HCT116 (cell line): ENCODE data around the gene PLA2G2F. TPM values are rescaled to one million over a fixed set of nuclear protein-coding genes. Genes with fewer than 3 reads are reported as not detected.

ENCODE experiments used
- ATAC-seq: fragments of 200-7000 bp; cut with Tn5 transposase; 2 replicates; pipeline ENCODE4 v1.9.1; 2020; ENCODE audit warnings: mild to moderate bottlenecking, moderate library complexity
- BruUV-seq: library from RNA; stranded (reverse); fragments of 400-500 nt; replicated peaks from 2 replicates; lab custom pipeline; 2021; lab: Mats Ljungman, UMichigan
- CTCF ChIA-PET: fragments of 300-600 bp; sonication (Branson Sonifier 250); formaldehyde crosslinking; loops from one replicate; lab custom pipeline; 2021; ENCODE audit warnings: antibody characterized with exemption; lab: Charles Lee
- POLR2A ChIA-PET: fragments of 300-600, 350-600 bp; sonication (Branson Sonifier 250); formaldehyde crosslinking; loops from one replicate; lab custom pipeline; 2021; ENCODE audit warnings: antibody characterized with exemption; lab: Charles Lee
- RAD21 ChIA-PET, 2 experiments: fragments of 300-600 bp; sonication (Branson Sonifier 250); formaldehyde crosslinking; loops; one replicate each; lab custom pipeline; 2023; ENCODE audit warnings: low total read pairs in 2 of 2; ENCODE audit not compliant: uncharacterized antibody in 2 of 2, unreplicated experiment in 2 of 2, low non-redundant PET in 1 of 2; lab: Charles Lee
- DNase-seq: peaks from one replicate; pipeline ENCODE4 v3.0.0-alpha.2; 2010; ENCODE audit warnings: low read depth, low spot score
- H2AFZ ChIP-seq: fragments of 200-600 bp; shearing (Covaris generic), sonication (generic); 2 replicates; pipeline ENCODE4 v1.6.1; 2017; ENCODE audit warnings: low read depth, mixed run types, mixed read lengths, antibody characterized with exemption, low read length; ENCODE audit not compliant: poor library complexity, severe bottlenecking
- H3K27ac ChIP-seq: 2 replicates; pipeline ENCODE4 v1.5.1; 2012; ENCODE audit warnings: low read depth, low read length
- H3K27me3 ChIP-seq: fragments of 200-600 bp; sonication (generic); 2 replicates; pipeline ENCODE4 v1.6.1; 2016; ENCODE audit warnings: mixed run types, low read length, mixed read lengths; ENCODE audit not compliant: insufficient read depth
- H3K36me3 ChIP-seq, 2 experiments: fragments of 200-500 bp in 1 of 2; fragments of 200-600 bp in 1 of 2; sonication (Bioruptor generic) in 1 of 2; sonication (generic) in 1 of 2; 2 replicates each; pipeline versions ENCODE4 v1.5.1 to v1.6.1; 2014 to 2016; ENCODE audit warnings: low read length in 2 of 2, inconsistent platforms in 1 of 2, mixed read lengths in 1 of 2, mixed run types in 1 of 2; ENCODE audit not compliant: insufficient read depth in 2 of 2, control insufficient read depth in 1 of 2
- H3K4me1 ChIP-seq, 2 experiments: fragments of 200-600 bp in 1 of 2; sonication (generic) in 1 of 2; 2 replicates each; pipeline versions ENCODE4 v1.5.1 to v1.6.1; 2012 to 2017; ENCODE audit warnings: low read length in 2 of 2, inconsistent platforms in 1 of 2, mild to moderate bottlenecking in 1 of 2, mixed read lengths in 1 of 2, mixed run types in 1 of 2, moderate library complexity in 1 of 2; ENCODE audit not compliant: insufficient read depth in 2 of 2, control insufficient read depth in 1 of 2
- H3K4me2 ChIP-seq: fragments of 200-600 bp; sonication (generic); 2 replicates; pipeline ENCODE4 v1.6.1; 2017; ENCODE audit warnings: mixed run types, low read length, mixed read lengths
- H3K4me3 ChIP-seq, 2 experiments: fragments of 200-600 bp in 1 of 2; sonication (generic) in 1 of 2; replicated peaks in 1 of 2; 2 replicates each; pipeline ENCODE4 v1.5.1; 2011 to 2016; ENCODE audit warnings: low read length in 2 of 2, control low read depth in 1 of 2, low read depth in 1 of 2, mild to moderate bottlenecking in 1 of 2, mixed read lengths in 1 of 2, mixed run types in 1 of 2
- H3K79me2 ChIP-seq: fragments of 200-600 bp; sonication (generic); 2 replicates; pipeline ENCODE4 v1.6.1; 2017; ENCODE audit warnings: mild to moderate bottlenecking, mixed run types, low read length, moderate library complexity, mixed read lengths; ENCODE audit not compliant: insufficient read depth
- H3K9ac ChIP-seq: fragments of 200-600 bp; sonication (generic); 2 replicates; pipeline ENCODE4 v1.6.1; 2016; ENCODE audit warnings: low read length, mixed read lengths
- H3K9me2 ChIP-seq: fragments of 200-600 bp; sonication (generic), shearing (Covaris generic); 2 replicates; pipeline ENCODE4 v1.6.1; 2017; ENCODE audit warnings: mixed run types, mild to moderate bottlenecking, moderate library complexity; ENCODE audit not compliant: insufficient read depth
- H3K9me3 ChIP-seq, 2 experiments: fragments of 200-500 bp in 1 of 2; fragments of 200-600 bp in 1 of 2; sonication (Bioruptor generic) in 1 of 2; sonication (generic) in 1 of 2; 2 replicates each; pipeline ENCODE4 v1.6.1; 2014 to 2017; ENCODE audit warnings: low read length in 2 of 2, mixed read lengths in 2 of 2, inconsistent platforms in 1 of 2, low read depth in 1 of 2, mild to moderate bottlenecking in 1 of 2, mixed run types in 1 of 2, moderate library complexity in 1 of 2; ENCODE audit not compliant: control insufficient read depth in 1 of 2, insufficient read depth in 1 of 2
- H4K20me1 ChIP-seq: fragments of 200-600 bp; sonication (generic), shearing (Covaris generic); 2 replicates; pipeline ENCODE4 v1.6.1; 2017; ENCODE audit warnings: mixed run types, mild to moderate bottlenecking, moderate library complexity; ENCODE audit not compliant: insufficient read depth
- CTCF ChIP-seq, 3 experiments: fragments of 200-600 bp in 1 of 3; sonication (generic) in 1 of 3; IDR thresholded peaks in 2 of 3; conservative IDR thresholded peaks in 1 of 3; 2 replicates each; pipeline ENCODE4 v1.5.1; 2012 to 2017; ENCODE audit warnings: low read depth in 2 of 3, low read length in 2 of 3, antibody characterized with exemption in 1 of 3, borderline replicate concordance in 1 of 3, control low read depth in 1 of 3, mild to moderate bottlenecking in 1 of 3, mixed read lengths in 1 of 3, mixed run types in 1 of 3, moderate library complexity in 1 of 3; ENCODE audit not compliant: insufficient read depth in 1 of 3
- RAD21 ChIP-seq: IDR thresholded peaks from 2 replicates; pipeline ENCODE4 v1.6.1; 2012; ENCODE audit warnings: low read depth, mild to moderate bottlenecking
- TCF7L2 ChIP-seq: IDR thresholded peaks from 2 replicates; pipeline ENCODE4 v1.7.0; 2011; ENCODE audit warnings: borderline replicate concordance, inconsistent platforms; ENCODE audit not compliant: insufficient read depth, insufficient read length; ENCODE audit errors: extremely low read depth
- YY1 ChIP-seq: IDR thresholded peaks from 2 replicates; pipeline ENCODE4 v1.6.1; 2011; ENCODE audit warnings: low read length, low read depth, moderate library complexity, mild to moderate bottlenecking; ENCODE audit not compliant: insufficient replicate concordance; ENCODE audit errors: extremely low read depth
- ZNF274 ChIP-seq: fragments of 200-500 bp; sonication (Bioruptor generic); IDR thresholded peaks from 2 replicates; pipeline ENCODE4 v1.6.1; 2014; ENCODE audit warnings: mild to moderate bottlenecking, low read depth, low read length, inconsistent platforms
- intact Hi-C: fragments of 100-400 bp; cut with micrococcal nuclease; formaldehyde crosslinking; loops from 2 replicates; pipeline ENCODE4 v1.10.0; 2022
- total RNA-seq: library from RNA; stranded (reverse); gene quantifications from one replicate; pipeline ENCODE4 v1.2.1, GENCODE V29; 2021; ENCODE audit not compliant: unreplicated experiment

Gene PLA2G2F
- total RNA-seq, 1 experiment from 2014 or later = 0.12 TPM

GRCh38 chr1:20151906-20152598 lies 12.9 kb downstream of the PLA2G2F start:
- CTCF ChIA-PET = interaction anchor here (0.7 to 3.5 kb wide), 10 partner anchors 51 to 490 kb away, joined by 3 to 20 read pairs (median 5); partner anchors contain the start of gene OTUD3
- H3K4me1 ChIP-seq = peaks cover 0 to 5% of the 10 kb centered on the region in 2 experiments; a peak in 2 of 4 replicates
- no peak overlapping the region for H3K9ac ChIP-seq
- RAD21 ChIA-PET = interaction anchor here (0.7 to 1.5 kb wide), 5 partner anchors 51 to 234 kb away, joined by 3 to 6 read pairs (median 5); no protein-coding TSS in a partner anchor
- no peaks in the 10 kb centered on the region for H3K27me3 ChIP-seq
- intact Hi-C loops = loop anchor here (1.0 to 5.0 kb wide), 4 partner anchors 51 to 490 kb away; partner anchors contain the start of gene HTR6
- no peak overlapping the region for H3K27ac ChIP-seq
- POLR2A ChIA-PET = interaction anchor here (0.8 to 0.9 kb wide), 2 partner anchors 230 to 235 kb away, joined by 3 to 6 read pairs; no protein-coding TSS in a partner anchor
- H3K4me2 ChIP-seq = peak overlapping the region; percentile 52
- H3K9me2 ChIP-seq = no peaks in the 10 kb centered on the region
- no peaks in the 10 kb centered on the region for H3K9me3 ChIP-seq
- DNase-seq = peak; percentile 26
- no peaks in the 10 kb centered on the region for H4K20me1 ChIP-seq
- TF ChIP-seq RAD21 (peak; percentile 99), ZNF274 (no peak), TCF7L2 (no peak), YY1 (peak; percentile 61), CTCF (IDR thresholded peaks at IDR 0.05 in 2 of 3, conservative IDR thresholded peaks at IDR 0.05 in 1 of 3; ENCODE audit: borderline replicate concordance in 1 of 3, insufficient read depth in 1 of 3, low read depth in 2 of 3, low read length in 2 of 3) (peak; percentile 67 to 94 (median 93))
- H2AFZ ChIP-seq = peak overlapping the region; percentile 88
- H3K79me2 ChIP-seq = no peaks in the 10 kb centered on the region
- ATAC-seq = peak; percentile 99
- H3K36me3 ChIP-seq = no peaks in the 10 kb centered on the region
- BruUV-seq = no TSS peak
- no peak overlapping the region for H3K4me3 ChIP-seq
